Suprapubic skin (tissue), 3 donors: Measurements from ENCODE around the gene OSBPL8.

Experiments
- EP300 ChIP-seq: sonication (generic); formaldehyde crosslinking; IDR thresholded peaks from one replicate; pipeline ENCODE4 v1.6.1; 2017; ENCODE audit warnings: antibody characterized with exemption
- POLR2A ChIP-seq, 2 donors: fragments of 450-650 bp; IDR thresholded peaks; one replicate each; pipeline ENCODE4 v1.6.1; 2017; ENCODE audit warnings: antibody characterized with exemption in 2 of 2, mild to moderate bottlenecking in 2 of 2, moderate library complexity in 2 of 2
- TF ChIP-seq, protein P1 (sequence below), 2 donors: fragments of 200-600 bp in 1 of 2; fragments of 450-650 bp in 1 of 2; sonication (generic) in 1 of 2; IDR thresholded peaks; one replicate each; pipeline ENCODE4 v1.5.1; 2016 to 2019; ENCODE audit warnings: antibody characterized with exemption in 2 of 2, mild to moderate bottlenecking in 1 of 2, moderate library complexity in 1 of 2

DNA sequence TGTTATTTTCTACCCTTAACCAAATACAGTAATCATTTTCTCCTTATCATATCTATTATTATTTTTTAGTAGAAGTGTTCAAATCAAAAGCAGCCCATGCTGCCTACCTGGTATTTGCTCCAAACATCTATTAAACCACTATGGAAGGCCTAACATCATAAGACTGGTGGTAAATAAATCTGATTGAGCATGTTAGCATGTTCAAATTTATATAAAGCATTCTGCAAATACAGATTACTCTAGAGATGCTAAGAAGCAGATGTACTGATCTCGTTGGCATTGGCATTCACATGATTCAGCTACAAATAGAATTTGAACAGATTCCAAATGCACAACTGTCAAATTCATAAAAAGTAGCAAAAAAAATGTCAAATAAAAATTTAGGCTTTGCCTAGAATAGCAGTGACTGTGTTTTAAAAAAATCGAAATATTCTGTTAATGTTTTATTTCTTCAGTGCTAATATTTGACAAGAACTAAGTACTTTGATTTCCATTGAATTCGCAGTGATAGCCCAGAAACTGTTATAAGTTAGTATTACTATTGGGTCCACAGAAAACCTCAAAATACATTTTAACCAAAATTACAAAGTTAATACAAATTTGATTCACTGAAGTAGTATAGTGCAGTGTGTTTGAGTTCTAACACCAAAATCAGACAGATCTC lies 9.4 kb upstream of the OSBPL8 start:
- TF ChIP-seq EP300 (no peak), POLR2A (IDR thresholded peaks at IDR 0.05) (no peak)
- TF ChIP-seq, protein P1, sequence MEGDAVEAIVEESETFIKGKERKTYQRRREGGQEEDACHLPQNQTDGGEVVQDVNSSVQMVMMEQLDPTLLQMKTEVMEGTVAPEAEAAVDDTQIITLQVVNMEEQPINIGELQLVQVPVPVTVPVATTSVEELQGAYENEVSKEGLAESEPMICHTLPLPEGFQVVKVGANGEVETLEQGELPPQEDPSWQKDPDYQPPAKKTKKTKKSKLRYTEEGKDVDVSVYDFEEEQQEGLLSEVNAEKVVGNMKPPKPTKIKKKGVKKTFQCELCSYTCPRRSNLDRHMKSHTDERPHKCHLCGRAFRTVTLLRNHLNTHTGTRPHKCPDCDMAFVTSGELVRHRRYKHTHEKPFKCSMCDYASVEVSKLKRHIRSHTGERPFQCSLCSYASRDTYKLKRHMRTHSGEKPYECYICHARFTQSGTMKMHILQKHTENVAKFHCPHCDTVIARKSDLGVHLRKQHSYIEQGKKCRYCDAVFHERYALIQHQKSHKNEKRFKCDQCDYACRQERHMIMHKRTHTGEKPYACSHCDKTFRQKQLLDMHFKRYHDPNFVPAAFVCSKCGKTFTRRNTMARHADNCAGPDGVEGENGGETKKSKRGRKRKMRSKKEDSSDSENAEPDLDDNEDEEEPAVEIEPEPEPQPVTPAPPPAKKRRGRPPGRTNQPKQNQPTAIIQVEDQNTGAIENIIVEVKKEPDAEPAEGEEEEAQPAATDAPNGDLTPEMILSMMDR (IDR thresholded peaks at IDR 0.05) = no peak
